GM18508 (cell line): ENCODE results near the gene THOC6.

Experiments used
- ATAC-seq: cut with Tn5 transposase; IDR thresholded peaks from one replicate; pipeline ENCODE4 v1.9.1; 2021; ENCODE audit warnings: moderate number of reproducible peaks; ENCODE audit not compliant: insufficient read depth, unreplicated experiment

The THOC6 gene

GRCh38 chr16:3013998-3014690, 9.7 kb upstream of the THOC6 start:
- ATAC-seq, result no peak

- ATAC-seq, result no peak
Measured at GRCh38 chr16:3014971-3015370, 8.9 kb upstream of the THOC6 start.

DNA sequence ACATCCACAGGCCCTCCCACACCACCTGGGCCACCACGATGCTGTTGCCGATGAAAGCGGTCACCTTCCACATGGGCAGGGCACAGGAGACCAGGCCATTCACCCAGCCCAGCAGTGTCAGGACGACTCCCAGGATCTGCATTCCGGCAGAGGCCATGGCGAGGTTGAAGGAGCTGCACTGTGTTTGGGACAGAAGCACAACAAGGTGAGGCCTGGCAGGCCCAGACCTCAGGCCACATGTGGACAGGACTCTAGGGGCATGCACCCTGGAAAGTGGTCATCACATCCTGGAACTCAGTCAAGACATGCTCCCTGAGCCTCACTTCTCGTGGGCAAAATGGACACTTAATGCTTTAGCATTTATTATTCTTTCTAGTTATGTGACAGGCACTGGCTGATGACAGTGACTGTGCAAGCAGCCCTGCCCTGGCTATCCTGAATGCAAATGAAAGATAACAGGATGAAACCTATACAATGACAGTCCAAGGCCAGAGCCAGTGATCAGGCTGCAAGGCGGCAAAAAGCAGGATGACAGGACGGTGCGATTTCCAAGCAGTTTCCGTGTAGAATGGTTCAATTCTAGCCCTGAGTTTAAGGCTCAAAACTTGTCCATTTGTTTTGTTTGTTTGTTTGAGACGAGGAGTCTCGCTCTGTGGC, 7.8 kb upstream of the THOC6 start:
- no peak for ATAC-seq

DNA sequence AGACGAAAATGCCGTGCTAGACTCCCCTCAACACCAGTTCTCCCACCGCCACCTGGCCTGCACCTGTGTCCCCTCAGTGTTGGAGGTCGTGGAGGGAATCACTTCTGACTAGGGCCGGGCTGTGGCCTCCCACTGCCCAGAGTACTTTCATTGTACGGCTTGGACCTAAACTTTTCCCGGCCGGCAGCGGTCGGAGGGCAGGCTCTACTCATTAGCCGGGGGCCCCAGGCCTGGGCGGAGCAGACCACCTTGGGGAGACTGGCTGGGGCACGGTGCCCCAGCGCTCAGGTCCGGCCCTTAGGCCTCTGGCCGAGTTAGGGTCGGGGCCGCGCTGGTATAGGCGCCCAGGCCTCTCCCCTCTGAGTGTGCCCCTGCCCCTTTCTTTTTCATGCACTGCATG, 6.5 kb upstream of the THOC6 start:
- ATAC-seq, result no peak

- ATAC-seq, result no peak
Measured at GRCh38 chr16:3017794-3018506, 5.9 kb upstream of the THOC6 start, which contains the start of gene CLDN6. Gene CLDN6, minus strand, starts transcription at chr16:3018183. Its CDS starts 2,162 bp downstream, at chr16:3016021.

DNA sequence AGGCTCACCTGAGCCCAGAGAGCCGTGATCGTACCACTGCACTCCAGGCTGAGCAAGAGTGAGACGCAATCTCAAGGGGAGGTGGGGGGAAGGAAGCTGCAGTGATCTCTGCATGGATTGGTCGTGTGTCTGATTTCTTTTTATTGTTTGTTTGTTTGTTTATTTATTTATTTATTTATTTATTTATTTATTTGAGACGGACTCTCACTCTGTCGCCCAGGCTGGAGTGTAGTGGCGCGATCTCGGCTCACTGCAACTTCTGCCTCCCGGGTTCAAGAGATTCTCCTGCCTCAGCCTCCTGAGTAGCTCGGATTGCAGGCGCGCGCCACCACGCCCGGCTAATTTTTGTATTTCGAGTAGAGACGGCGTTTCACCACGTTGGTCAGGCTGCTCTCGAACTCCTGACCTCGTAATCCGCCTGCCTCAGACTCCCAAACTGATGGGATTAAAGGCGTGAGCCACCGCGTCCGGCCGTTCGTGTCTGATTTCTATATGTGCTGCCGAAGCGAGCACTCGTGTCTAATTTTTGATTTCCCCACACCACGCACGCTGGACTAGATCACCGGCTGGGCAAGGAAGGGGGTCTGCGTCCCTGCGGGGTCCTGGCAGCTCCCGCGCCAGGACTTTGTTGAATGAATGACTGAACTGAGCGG, 4.1 kb upstream of the THOC6 start:
- no peak for ATAC-seq

- ATAC-seq, result no peak
Measured at GRCh38 chr16:3020247-3020603, 3.6 kb upstream of the THOC6 start, which contains the start of gene TNFRSF12A. Gene TNFRSF12A, plus strand, starts transcription at chr16:3020368. Its CDS starts 30 bp downstream, at chr16:3020398.

DNA sequence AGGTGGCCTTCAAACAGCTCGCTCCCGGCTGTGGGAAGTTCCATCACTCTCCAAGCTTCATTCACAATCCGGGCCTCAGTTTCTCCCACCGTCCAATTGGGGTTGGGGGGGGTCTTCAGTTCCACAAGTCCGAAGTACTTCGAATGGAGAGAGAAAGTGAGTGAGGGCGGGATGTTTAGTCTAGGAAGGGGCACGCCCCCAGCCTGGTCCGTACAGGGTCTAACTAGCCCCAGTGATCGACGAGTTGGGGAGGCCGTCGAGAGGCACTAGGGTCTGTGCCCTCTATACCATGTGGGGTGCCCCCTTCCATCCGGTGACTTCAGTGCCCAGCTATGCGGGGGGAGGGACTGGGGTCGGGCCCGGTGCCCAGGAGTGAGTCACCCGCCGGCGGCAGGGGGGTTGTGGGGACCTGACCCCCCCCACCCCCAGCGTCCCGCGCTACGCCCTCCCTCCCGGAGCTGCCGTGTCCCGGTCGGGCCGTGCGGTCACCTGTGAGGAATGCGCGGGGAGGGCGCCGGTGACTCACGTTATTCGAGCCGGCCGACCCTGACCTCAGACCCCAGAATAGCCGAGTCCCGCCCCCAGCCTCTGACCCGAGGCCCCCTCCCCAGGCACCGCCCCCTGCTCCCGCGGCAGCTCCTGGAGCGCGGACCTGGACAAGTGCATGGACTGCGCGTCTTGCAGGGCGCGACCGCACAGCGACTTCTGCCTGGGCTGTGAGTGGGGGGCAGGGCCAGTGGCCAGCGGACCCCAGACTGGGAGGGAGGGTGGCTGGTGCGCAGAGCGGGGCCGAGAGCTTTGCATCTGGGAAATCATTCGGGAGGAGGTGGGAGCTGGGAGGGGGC, 3.0 kb upstream of the THOC6 start:
- no peak for ATAC-seq

- ATAC-seq, result no peak
Measured at GRCh38 chr16:3021449-3022207, 2.2 kb upstream of the THOC6 start.

GRCh38 chr16:3022208-3022683, 1.6 kb upstream of the THOC6 start:
- no peak for ATAC-seq

DNA sequence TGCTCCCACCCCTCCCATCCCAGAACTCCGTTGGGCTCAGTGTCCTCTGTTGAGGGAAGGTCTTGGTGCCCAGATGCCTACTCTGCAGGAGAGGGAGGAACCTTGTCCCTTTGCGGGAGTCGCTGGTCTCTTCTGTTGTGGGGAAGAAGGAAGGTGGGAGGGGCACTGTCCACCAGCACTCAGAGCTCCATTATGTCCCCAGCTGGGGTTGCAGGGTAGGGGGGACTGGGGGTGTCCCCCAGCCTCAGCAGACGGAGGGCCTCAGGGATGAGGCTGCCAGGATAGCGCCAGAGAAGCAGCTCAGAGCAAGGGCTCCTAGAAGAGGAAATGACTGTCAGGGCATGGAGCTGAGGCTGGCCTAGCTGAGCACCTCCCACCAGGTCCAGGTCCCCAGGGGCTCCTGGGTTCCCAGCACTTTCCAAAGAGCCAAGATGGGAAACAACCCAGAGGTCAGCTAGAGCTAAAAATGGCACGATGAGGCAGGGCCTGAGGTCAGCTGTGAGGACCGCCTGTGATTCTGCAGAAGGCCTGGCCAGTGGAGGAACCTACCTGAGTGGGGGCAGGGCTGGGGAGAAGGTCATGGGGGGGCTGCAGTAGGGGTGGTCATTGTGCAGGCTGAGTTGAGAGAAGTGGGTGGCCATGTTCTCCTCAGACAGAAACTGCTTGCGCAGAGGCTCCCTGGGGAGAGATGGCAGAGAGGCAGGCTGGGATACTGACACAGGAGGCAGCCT, 986 bp upstream of the THOC6 start:
- ATAC-seq, result no peak

DNA sequence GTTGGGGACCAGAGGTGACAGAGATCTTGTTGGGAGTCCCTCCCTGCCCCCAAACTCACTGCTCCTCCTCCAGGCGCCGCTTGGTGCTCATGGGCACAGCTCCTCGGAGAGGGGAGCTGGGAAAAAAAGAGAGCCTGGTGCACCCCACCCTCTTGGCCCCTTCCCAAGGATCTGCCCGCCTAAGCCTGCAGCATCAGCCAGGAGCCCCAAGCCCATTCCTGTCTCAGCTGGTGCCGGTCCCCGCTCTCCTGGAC, 493 bp upstream of the THOC6 start:
- no peak for ATAC-seq

DNA sequence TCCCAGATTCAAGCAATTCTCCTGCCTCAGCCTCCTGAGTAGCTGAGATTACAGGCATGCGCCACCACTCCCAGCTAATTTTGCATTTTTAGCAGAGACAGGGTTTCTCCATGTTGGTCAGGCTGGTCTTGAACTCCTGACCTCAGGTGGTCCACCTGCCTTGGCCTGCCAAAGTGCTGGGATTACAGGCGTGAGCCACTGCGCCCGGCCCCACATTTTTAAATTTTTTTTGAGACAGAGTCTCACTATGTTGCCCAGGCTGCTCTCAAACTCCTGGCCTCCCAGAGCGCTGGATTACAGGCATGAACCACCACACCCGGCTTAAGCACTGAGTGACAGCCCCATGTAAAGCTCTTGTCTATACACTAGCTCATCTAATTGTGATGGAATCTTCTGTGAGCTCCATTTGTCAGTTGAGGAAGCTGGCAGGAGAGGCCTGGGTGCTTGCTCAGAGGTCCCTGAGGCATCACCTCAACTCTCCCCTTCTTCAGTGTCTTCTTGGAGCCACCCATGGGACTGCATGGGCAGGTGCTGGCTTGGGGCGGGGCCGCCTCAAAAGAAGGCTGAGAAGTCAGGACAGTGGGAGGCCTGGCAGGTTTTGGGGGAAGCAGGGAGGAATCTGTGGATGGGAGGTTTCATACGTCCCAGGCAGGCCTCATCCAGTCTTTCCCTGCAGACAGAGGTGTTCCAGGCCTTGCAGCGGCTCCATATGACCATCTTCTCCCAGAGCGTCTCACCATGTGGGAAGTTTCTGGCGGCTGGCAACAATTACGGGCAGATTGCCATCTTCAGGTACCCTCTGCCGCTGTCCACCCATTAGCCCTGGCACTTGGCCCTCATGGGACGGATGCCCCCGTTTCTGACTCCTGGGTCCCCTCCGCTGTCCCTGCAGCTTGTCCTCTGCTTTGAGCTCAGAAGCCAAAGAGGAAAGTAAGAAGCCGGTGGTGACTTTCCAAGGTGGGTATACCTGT, 1.5 kb downstream of the THOC6 start:
- ATAC-seq, result no peak

DNA sequence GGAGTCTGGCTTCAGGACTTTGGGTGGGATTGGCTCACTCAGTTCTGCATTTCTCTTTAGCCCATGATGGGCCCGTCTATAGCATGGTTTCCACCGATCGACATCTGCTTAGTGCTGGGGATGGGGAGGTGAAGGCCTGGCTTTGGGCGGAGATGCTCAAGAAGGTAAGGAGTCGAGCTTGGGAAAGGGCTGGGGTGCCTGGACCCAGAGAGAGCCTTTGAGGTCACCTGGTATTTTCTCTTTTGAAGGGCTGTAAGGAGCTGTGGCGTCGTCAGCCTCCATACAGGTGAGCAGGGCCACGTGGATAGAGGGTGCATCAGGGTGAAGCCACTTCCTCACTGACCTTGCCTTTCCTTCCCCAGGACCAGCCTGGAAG, 2.2 kb downstream of the THOC6 start:
- no peak for ATAC-seq

GRCh38 chr16:3026609-3027488, 3.0 kb downstream of the THOC6 start:
- ATAC-seq, result no peak

GRCh38 chr16:3027489-3027795, 3.6 kb downstream of the THOC6 start:
- no peak for ATAC-seq
